ENCODE results near the gene PSMD12.
"Not testable (repeated sequence)": the region's sequence is repeated elsewhere in the genome, so short reads cannot be mapped to it uniquely, and the experiment has no call there.

Gene PSMD12

DNA sequence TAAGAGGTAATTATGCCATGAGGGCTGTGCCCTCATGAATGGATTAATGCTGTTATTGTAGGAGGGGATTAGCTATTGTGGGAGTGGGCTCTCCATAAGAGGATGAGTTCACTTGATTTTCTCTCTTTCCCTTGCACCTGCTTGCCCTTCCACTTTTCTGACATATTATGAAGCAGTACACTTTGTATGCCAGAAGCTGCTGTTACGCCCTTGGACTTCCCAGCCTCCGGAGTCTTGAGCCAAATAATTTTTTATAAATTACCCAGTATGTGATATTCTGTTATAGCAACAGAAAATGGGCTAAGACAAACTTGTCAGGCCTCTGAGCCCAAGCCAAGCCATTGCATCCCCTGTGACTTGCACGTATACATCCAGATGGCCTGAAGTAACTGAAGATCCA lies 38.4 kb downstream of the PSMD12 start:
- no peak overlapping the region for H2AFZ ChIP-seq (ENCODE audit: low read depth)
- H3K36me3 ChIP-seq (ENCODE audit: insufficient read depth): no peaks in the 10 kb centered on the region
- TF ChIP-seq CTCF (conservative IDR thresholded peaks at IDR 0.05; ENCODE audit: low read depth, low read length): no peak
- H3K79me2 ChIP-seq (ENCODE audit: insufficient read depth, low read depth): no peaks in the 10 kb centered on the region
- no peaks in the 10 kb centered on the region for H3K27me3 ChIP-seq (ENCODE audit: insufficient read depth, low read depth)
- no peaks in the 10 kb centered on the region for H3K4me1 ChIP-seq (ENCODE audit: low read depth, poor library complexity, severe bottlenecking)
- no peak overlapping the region for H3K27ac ChIP-seq
- no peak overlapping the region for H3K4me3 ChIP-seq (IDR thresholded peaks at IDR 0.05; ENCODE audit: insufficient read depth, low read depth, low read length)
- no peaks in the 10 kb centered on the region for H4K20me1 ChIP-seq (ENCODE audit: insufficient read depth)
- no peak overlapping the region for H3K9ac ChIP-seq
- no peak overlapping the region for H3K4me2 ChIP-seq

- not testable (repeated sequence) for H4K20me1 ChIP-seq (ENCODE audit: insufficient read depth); H3K27ac ChIP-seq; H3K4me1 ChIP-seq (ENCODE audit: low read depth, poor library complexity, severe bottlenecking); H3K4me2 ChIP-seq; H3K4me3 ChIP-seq (IDR thresholded peaks at IDR 0.05; ENCODE audit: insufficient read depth, low read depth, low read length); H3K9ac ChIP-seq; H2AFZ ChIP-seq (ENCODE audit: low read depth); H3K36me3 ChIP-seq (ENCODE audit: insufficient read depth); H3K27me3 ChIP-seq (ENCODE audit: insufficient read depth, low read depth); H3K79me2 ChIP-seq (ENCODE audit: insufficient read depth, low read depth)
These were observed 39.2 kb downstream of the PSMD12 start for GRCh38 chr17:67326959-67327745.

- no peak overlapping the region for H3K4me2 ChIP-seq
- H4K20me1 ChIP-seq (ENCODE audit: insufficient read depth): no peaks in the 10 kb centered on the region
- H3K4me3 ChIP-seq (IDR thresholded peaks at IDR 0.05; ENCODE audit: insufficient read depth, low read depth, low read length): no peak overlapping the region
- H3K9ac ChIP-seq: no peak overlapping the region
- no peak overlapping the region for H2AFZ ChIP-seq (ENCODE audit: low read depth)
- no peak for TF ChIP-seq CTCF (conservative IDR thresholded peaks at IDR 0.05; ENCODE audit: low read depth, low read length)
- no peaks in the 10 kb centered on the region for H3K79me2 ChIP-seq (ENCODE audit: insufficient read depth, low read depth)
- H3K27me3 ChIP-seq (ENCODE audit: insufficient read depth, low read depth): no peaks in the 10 kb centered on the region
- no peaks in the 10 kb centered on the region for H3K4me1 ChIP-seq (ENCODE audit: low read depth, poor library complexity, severe bottlenecking)
- no peaks in the 10 kb centered on the region for H3K36me3 ChIP-seq (ENCODE audit: insufficient read depth)
- H3K27ac ChIP-seq: no peak overlapping the region
These were observed 39.9 kb downstream of the PSMD12 start for GRCh38 chr17:67326440-67326839.

GRCh38 chr17:67324330-67324729 lies 42.0 kb downstream of the PSMD12 start:
- no peak overlapping the region for H3K27ac ChIP-seq
- no peaks in the 10 kb centered on the region for H3K36me3 ChIP-seq (ENCODE audit: insufficient read depth)
- no peak overlapping the region for H3K9ac ChIP-seq
- no peak for TF ChIP-seq CTCF (conservative IDR thresholded peaks at IDR 0.05; ENCODE audit: low read depth, low read length)
- no peak overlapping the region for H2AFZ ChIP-seq (ENCODE audit: low read depth)
- H3K4me1 ChIP-seq (ENCODE audit: low read depth, poor library complexity, severe bottlenecking): no peaks in the 10 kb centered on the region
- H3K4me2 ChIP-seq: no peak overlapping the region
- no peaks in the 10 kb centered on the region for H3K79me2 ChIP-seq (ENCODE audit: insufficient read depth, low read depth)
- no peaks in the 10 kb centered on the region for H4K20me1 ChIP-seq (ENCODE audit: insufficient read depth)
- no peak overlapping the region for H3K4me3 ChIP-seq (IDR thresholded peaks at IDR 0.05; ENCODE audit: insufficient read depth, low read depth, low read length)
- H3K27me3 ChIP-seq (ENCODE audit: insufficient read depth, low read depth): no peaks in the 10 kb centered on the region

GRCh38 chr17:67323445-67323844 lies 42.9 kb downstream of the PSMD12 start:
- Histone ChIP-seq H3K27me3 (ENCODE audit: insufficient read depth, low read depth) (no peaks in the 10 kb centered on the region), H3K79me2 (ENCODE audit: insufficient read depth, low read depth) (no peaks in the 10 kb centered on the region), H3K4me1 (ENCODE audit: low read depth, poor library complexity, severe bottlenecking) (no peaks in the 10 kb centered on the region), H3K9ac (no peak overlapping the region), H3K36me3 (ENCODE audit: insufficient read depth) (no peaks in the 10 kb centered on the region), H3K4me2 (no peak overlapping the region), H3K27ac (no peak overlapping the region), H4K20me1 (ENCODE audit: insufficient read depth) (no peaks in the 10 kb centered on the region), H3K4me3 (IDR thresholded peaks at IDR 0.05; ENCODE audit: insufficient read depth, low read depth, low read length) (no peak overlapping the region), H2AFZ (ENCODE audit: low read depth) (no peak overlapping the region)
- TF ChIP-seq CTCF (conservative IDR thresholded peaks at IDR 0.05; ENCODE audit: low read depth, low read length): no peak
